Osteoblast (primary cell): ENCODE results near the gene ACAP3. TPM values are rescaled to one million over a fixed set of nuclear protein-coding genes. Genes with fewer than 3 reads are reported as not detected.
A peak's percentile ranks its signal among the peaks of the same experiment; 100 is the strongest.

Source experiments
- DNase-seq: peaks from one replicate; pipeline ENCODE4 v3.0.0; 2011; ENCODE audit warnings: low spot score, mixed read lengths; ENCODE audit not compliant: insufficient read length; ENCODE audit errors: missing footprints
- H2AFZ ChIP-seq: 2 replicates; pipeline ENCODE4 v1.6.0; 2011; ENCODE audit warnings: mild to moderate bottlenecking, low read length
- H3K27ac ChIP-seq: 2 replicates; pipeline ENCODE4 v1.5.1; 2011; ENCODE audit warnings: mild to moderate bottlenecking, low read depth, low read length, moderate library complexity
- H3K27me3 ChIP-seq: 2 replicates; pipeline ENCODE4 v1.6.0; 2012; ENCODE audit warnings: mild to moderate bottlenecking, control low read depth, inconsistent platforms, low read length, moderate library complexity; ENCODE audit not compliant: insufficient read depth
- H3K36me3 ChIP-seq: 2 replicates; pipeline ENCODE4 v1.5.1; 2011; ENCODE audit warnings: mild to moderate bottlenecking, low read length, control low read depth, moderate library complexity; ENCODE audit not compliant: insufficient read depth
- H3K4me1 ChIP-seq: 2 replicates; pipeline ENCODE4 v1.5.1; 2011; ENCODE audit warnings: mild to moderate bottlenecking, low read length, control low read depth, moderate library complexity; ENCODE audit not compliant: insufficient read depth
- H3K4me2 ChIP-seq: 2 replicates; pipeline ENCODE4 v1.6.0; 2011; ENCODE audit warnings: mild to moderate bottlenecking, low read length; ENCODE audit not compliant: insufficient read depth
- H3K4me3 ChIP-seq: fragments of 200-600 bp; sonication (generic); 3 replicates; pipeline ENCODE4 v1.5.1; 2012; ENCODE audit warnings: mild to moderate bottlenecking, low read length, inconsistent platforms; ENCODE audit not compliant: insufficient read depth
- H3K79me2 ChIP-seq: 2 replicates; pipeline ENCODE4 v1.6.0; 2012; ENCODE audit warnings: mild to moderate bottlenecking, low read length, control low read depth, inconsistent platforms; ENCODE audit not compliant: insufficient read depth
- H3K9me3 ChIP-seq: 2 replicates; pipeline ENCODE4 v1.5.1; 2011; ENCODE audit warnings: low read depth, low read length, control low read depth
- H4K20me1 ChIP-seq: 2 replicates; pipeline ENCODE4 v1.6.0; 2012; ENCODE audit warnings: mild to moderate bottlenecking, low read length, control low read depth; ENCODE audit not compliant: insufficient read depth
- CTCF ChIP-seq: IDR thresholded peaks from 2 replicates; pipeline ENCODE4 v1.5.1; 2011; ENCODE audit warnings: mild to moderate bottlenecking, low read depth, low read length, moderate library complexity; ENCODE audit errors: extremely low read depth
- total RNA-seq: library from RNA; depleted of rRNA; stranded (reverse); fragments of >200 nt; gene quantifications from 2 replicates; pipeline ENCODE4 v1.2.3, GENCODE V29; 2012

Gene ACAP3
- total RNA-seq, 1 donor, result 46.7 TPM

GRCh38 chr1:1245817-1246576, 61.7 kb downstream of the ACAP3 start:
- peaks cover 6% of the 10 kb centered on the region for H4K20me1 ChIP-seq
- no peaks in the 10 kb centered on the region for H3K9me3 ChIP-seq
- no peak overlapping the region for H2AFZ ChIP-seq
- H3K27ac ChIP-seq, result no peak overlapping the region
- TF ChIP-seq CTCF, result no peak
- DNase-seq, result peak; percentile 90
- H3K36me3 ChIP-seq, result no peaks in the 10 kb centered on the region
- H3K4me3 ChIP-seq, result no peak overlapping the region
- no peak overlapping the region for H3K4me2 ChIP-seq
- H3K4me1 ChIP-seq, result no peaks in the 10 kb centered on the region
- no peaks in the 10 kb centered on the region for H3K79me2 ChIP-seq
- H3K27me3 ChIP-seq, result no peaks in the 10 kb centered on the region

GRCh38 chr1:1245178-1245816, 62.4 kb downstream of the ACAP3 start:
- Histone ChIP-seq H4K20me1 (peaks cover 6% of the 10 kb centered on the region), H3K27ac (no peak overlapping the region), H3K4me2 (no peak overlapping the region), H3K79me2 (no peaks in the 10 kb centered on the region), H3K9me3 (no peaks in the 10 kb centered on the region), H2AFZ (no peak overlapping the region), H3K4me1 (no peaks in the 10 kb centered on the region), H3K27me3 (no peaks in the 10 kb centered on the region), H3K36me3 (no peaks in the 10 kb centered on the region), H3K4me3 (no peak overlapping the region)
- peak; percentile 88 for DNase-seq
- no peak for TF ChIP-seq CTCF

GRCh38 chr1:1244192-1244811, 63.4 kb downstream of the ACAP3 start:
- no peak overlapping the region for H3K27ac ChIP-seq
- no peaks in the 10 kb centered on the region for H3K9me3 ChIP-seq
- H2AFZ ChIP-seq, result no peak overlapping the region
- TF ChIP-seq CTCF, result no peak
- H3K27me3 ChIP-seq, result peaks cover 4% of the 10 kb centered on the region
- no peaks in the 10 kb centered on the region for H3K36me3 ChIP-seq
- H3K79me2 ChIP-seq, result no peaks in the 10 kb centered on the region
- peak; percentile 81 for DNase-seq
- H4K20me1 ChIP-seq, result peaks cover 6% of the 10 kb centered on the region
- H3K4me1 ChIP-seq, result no peaks in the 10 kb centered on the region
- no peak overlapping the region for H3K4me2 ChIP-seq
- no peak overlapping the region for H3K4me3 ChIP-seq

- H3K27ac ChIP-seq, result no peak overlapping the region
- no peaks in the 10 kb centered on the region for H3K4me1 ChIP-seq
- TF ChIP-seq CTCF, result no peak
- H3K36me3 ChIP-seq, result no peaks in the 10 kb centered on the region
- DNase-seq, result peak; percentile 88
- H3K9me3 ChIP-seq, result no peaks in the 10 kb centered on the region
- no peaks in the 10 kb centered on the region for H3K79me2 ChIP-seq
- no peak overlapping the region for H2AFZ ChIP-seq
- H3K4me2 ChIP-seq, result no peak overlapping the region
- H3K4me3 ChIP-seq, result no peak overlapping the region
- peaks cover 9% of the 10 kb centered on the region for H3K27me3 ChIP-seq
- H4K20me1 ChIP-seq, result peaks cover 6% of the 10 kb centered on the region
These were observed 63.9 kb downstream of the ACAP3 start for GRCh38 chr1:1243807-1244191.
